Neural progenitor cell (in vitro differentiated cells): ENCODE results near the gene DEFB119. TPM values are rescaled to one million over a fixed set of nuclear protein-coding genes. Genes with fewer than 3 reads are reported as not detected.

ENCODE experiments used
- DNase-seq: peaks from one replicate; pipeline ENCODE4 v3.0.0-alpha.2; 2016; ENCODE audit warnings: low spot score
- H2AFZ ChIP-seq: fragments of 200-600 bp; sonication (generic); replicated peaks from 2 replicates; pipeline ENCODE4 v1.6.1; 2016; ENCODE audit warnings: antibody characterized with exemption
- H3F3A ChIP-seq: fragments of 200-600 bp; sonication (generic); 2 replicates; pipeline ENCODE4 v1.6.1; 2016; ENCODE audit warnings: antibody characterized with exemption, low read depth
- H3K27ac ChIP-seq: fragments of 200-600 bp; sonication (generic); 2 replicates; pipeline ENCODE4 v1.5.1; 2016; ENCODE audit warnings: mild to moderate bottlenecking
- H3K27me3 ChIP-seq: fragments of 200-600 bp; sonication (generic); 2 replicates; pipeline ENCODE4 v1.6.1; 2016; ENCODE audit warnings: mild to moderate bottlenecking, moderate library complexity
- H3K36me3 ChIP-seq: fragments of 200-600 bp; sonication (generic); 2 replicates; pipeline ENCODE4 v1.5.1; 2016
- H3K4me1 ChIP-seq: fragments of 200-600 bp; sonication (generic); 2 replicates; pipeline ENCODE4 v1.6.1; 2016; ENCODE audit warnings: mixed run types
- H3K4me2 ChIP-seq: fragments of 200-600 bp; sonication (generic); 2 replicates; pipeline ENCODE4 v1.6.1; 2016
- H3K4me3 ChIP-seq: fragments of 200-600 bp; sonication (generic); 2 replicates; pipeline ENCODE4 v1.5.1; 2016
- H3K79me2 ChIP-seq: fragments of 200-600 bp; sonication (generic); 2 replicates; pipeline ENCODE4 v1.6.1; 2016; ENCODE audit warnings: low read depth
- H3K9ac ChIP-seq: fragments of 200-600 bp; sonication (generic); 2 replicates; pipeline ENCODE4 v1.6.1; 2016
- H3K9me3 ChIP-seq: fragments of 200-600 bp; sonication (generic); 2 replicates; pipeline ENCODE4 v1.5.1; 2016; ENCODE audit warnings: low read depth
- H4K20me1 ChIP-seq: fragments of 200-600 bp; sonication (generic); 2 replicates; pipeline ENCODE4 v1.6.1; 2016; ENCODE audit warnings: low read depth
- H3K27ac Mint-ChIP-seq: 3 replicates; pipeline ENCODE4 v1.8.0; 2021; ENCODE audit warnings: mixed read lengths
- H3K27me3 Mint-ChIP-seq: 2 replicates; pipeline ENCODE4 v1.8.0; 2022; ENCODE audit warnings: low read depth, mild to moderate bottlenecking, inconsistent platforms, moderate library complexity, mixed read lengths; ENCODE audit not compliant: insufficient read depth
- H3K36me3 Mint-ChIP-seq: 3 replicates; pipeline ENCODE4 v1.8.0; 2021; ENCODE audit warnings: mixed read lengths
- H3K4me1 Mint-ChIP-seq: 3 replicates; pipeline ENCODE4 v1.8.0; 2021; ENCODE audit warnings: mixed read lengths
- H3K4me3 Mint-ChIP-seq: 3 replicates; pipeline ENCODE4 v1.8.0; 2021; ENCODE audit warnings: mild to moderate bottlenecking, moderate library complexity, mixed read lengths
- H3K9me3 Mint-ChIP-seq: 3 replicates; pipeline ENCODE4 v1.8.0; 2020; ENCODE audit warnings: mixed read lengths
- CTCF ChIP-seq: fragments of 200-600 bp; sonication (generic); IDR thresholded peaks from 2 replicates; pipeline ENCODE4 v1.5.1; 2017; ENCODE audit warnings: antibody characterized with exemption, mild to moderate bottlenecking
- EZH2 ChIP-seq: fragments of 200-600 bp; sonication (generic); IDR thresholded peaks from 2 replicates; pipeline ENCODE4 v1.6.1; 2017; ENCODE audit warnings: antibody characterized with exemption, mild to moderate bottlenecking, moderate library complexity
- EZH2phosphoT487 ChIP-seq: fragments of 200-600 bp; sonication (generic); IDR thresholded peaks from 2 replicates; pipeline ENCODE4 v1.6.1; 2017; ENCODE audit warnings: antibody characterized with exemption
- total RNA-seq: library from RNA; depleted of rRNA; stranded (reverse); fragments of >200 nt; gene quantifications from 2 replicates; pipeline ENCODE4 v1.2.3, GENCODE V29; 2015; ENCODE audit warnings: low replicate concordance

DEFB119 gene
- total RNA-seq, 1 donor from 2014 or later, result not detected

GRCh38 chr20:31425797-31426196 is 35.4 kb upstream of the DEFB119 start:
- Mint-ChIP-seq H3K4me1 (peaks cover 4% of the 10 kb centered on the region), H3K27ac (no peak overlapping the region), H3K9me3 (peaks cover 2% of the 10 kb centered on the region), H3K4me3 (no peak overlapping the region), H3K36me3 (no peaks in the 10 kb centered on the region), H3K27me3 (peaks cover 2% of the 10 kb centered on the region)
- H3F3A ChIP-seq, result no peaks in the 10 kb centered on the region
- no peak for DNase-seq
- H3K36me3 ChIP-seq, result no peaks in the 10 kb centered on the region
- no peaks in the 10 kb centered on the region for H3K27me3 ChIP-seq
- no peak overlapping the region for H3K4me2 ChIP-seq
- TF ChIP-seq EZH2phosphoT487, result no peak
- H3K4me3 ChIP-seq, result no peak overlapping the region
- no peaks in the 10 kb centered on the region for H4K20me1 ChIP-seq
- peaks cover 24% of the 10 kb centered on the region for H3K9me3 ChIP-seq
- H3K27ac ChIP-seq, result no peak overlapping the region
- no peaks in the 10 kb centered on the region for H3K4me1 ChIP-seq
- no peak overlapping the region for H3K9ac ChIP-seq
- H3K79me2 ChIP-seq, result no peaks in the 10 kb centered on the region
- H2AFZ ChIP-seq, result no peak overlapping the region

- Histone ChIP-seq H3K4me2 (no peak overlapping the region), H3K4me1 (no peaks in the 10 kb centered on the region), H3K9me3 (peaks cover 3% of the 10 kb centered on the region), H3K4me3 (no peak overlapping the region), H3K36me3 (no peaks in the 10 kb centered on the region), H2AFZ (no peak overlapping the region), H4K20me1 (no peaks in the 10 kb centered on the region), H3K27ac (no peak overlapping the region), H3K27me3 (no peaks in the 10 kb centered on the region), H3K79me2 (no peaks in the 10 kb centered on the region), H3K9ac (no peak overlapping the region), H3F3A (no peaks in the 10 kb centered on the region)
- peaks cover 6% of the 10 kb centered on the region for H3K9me3 Mint-ChIP-seq
- H3K4me1 Mint-ChIP-seq, result no peaks in the 10 kb centered on the region
- H3K27me3 Mint-ChIP-seq, result no peaks in the 10 kb centered on the region
- no peak overlapping the region for H3K4me3 Mint-ChIP-seq
- no peak overlapping the region for H3K27ac Mint-ChIP-seq
- no peak for DNase-seq
- TF ChIP-seq CTCF (no peak), EZH2 (no peak), EZH2phosphoT487 (no peak)
- no peaks in the 10 kb centered on the region for H3K36me3 Mint-ChIP-seq
Measured at GRCh38 chr20:31418307-31418706, 27.9 kb upstream of the DEFB119 start.

- TF ChIP-seq EZH2phosphoT487 (no peak), CTCF (no peak), EZH2 (no peak)
- Histone ChIP-seq H4K20me1 (no peaks in the 10 kb centered on the region), H2AFZ (no peak overlapping the region), H3K9ac (no peak overlapping the region), H3F3A (no peaks in the 10 kb centered on the region), H3K27ac (no peak overlapping the region), H3K4me1 (no peaks in the 10 kb centered on the region), H3K9me3 (peaks cover 6% of the 10 kb centered on the region), H3K36me3 (no peaks in the 10 kb centered on the region), H3K4me2 (no peak overlapping the region), H3K27me3 (no peaks in the 10 kb centered on the region), H3K4me3 (no peak overlapping the region), H3K79me2 (no peaks in the 10 kb centered on the region)
- H3K9me3 Mint-ChIP-seq, result peaks cover 8% of the 10 kb centered on the region
- H3K27ac Mint-ChIP-seq, result no peak overlapping the region
- no peak for DNase-seq
- no peaks in the 10 kb centered on the region for H3K27me3 Mint-ChIP-seq
- H3K36me3 Mint-ChIP-seq, result no peaks in the 10 kb centered on the region
- no peaks in the 10 kb centered on the region for H3K4me1 Mint-ChIP-seq
- H3K4me3 Mint-ChIP-seq, result no peak overlapping the region
Measured at GRCh38 chr20:31415653-31416052, 25.3 kb upstream of the DEFB119 start.

GRCh38 chr20:31414381-31414780 is 24.0 kb upstream of the DEFB119 start:
- H3K27ac ChIP-seq, result no peak overlapping the region
- no peaks in the 10 kb centered on the region for H3K27me3 ChIP-seq
- H3K4me2 ChIP-seq, result no peak overlapping the region
- TF ChIP-seq CTCF (no peak), EZH2 (no peak), EZH2phosphoT487 (no peak)
- H3K4me3 ChIP-seq, result no peak overlapping the region
- Mint-ChIP-seq H3K27ac (no peak overlapping the region), H3K36me3 (no peaks in the 10 kb centered on the region), H3K4me3 (no peak overlapping the region), H3K4me1 (no peaks in the 10 kb centered on the region), H3K27me3 (no peaks in the 10 kb centered on the region), H3K9me3 (peaks cover 8% of the 10 kb centered on the region)
- H3K79me2 ChIP-seq, result no peaks in the 10 kb centered on the region
- H3K36me3 ChIP-seq, result no peaks in the 10 kb centered on the region
- no peak overlapping the region for H3K9ac ChIP-seq
- H3F3A ChIP-seq, result no peaks in the 10 kb centered on the region
- H4K20me1 ChIP-seq, result no peaks in the 10 kb centered on the region
- H2AFZ ChIP-seq, result no peak overlapping the region
- peaks cover 6% of the 10 kb centered on the region for H3K9me3 ChIP-seq
- no peaks in the 10 kb centered on the region for H3K4me1 ChIP-seq
- DNase-seq, result no peak
